Gastroesophageal sphincter (tissue), 3 donors: ENCODE results near the gene ACACB.

Experiments
- EP300 ChIP-seq: sonication (generic); formaldehyde crosslinking; IDR thresholded peaks from one replicate; pipeline ENCODE4 v1.6.1; 2017; ENCODE audit warnings: antibody characterized with exemption, mild to moderate bottlenecking
- POLR2A ChIP-seq, 2 donors: fragments of 450-650 bp; IDR thresholded peaks; one replicate each; pipeline ENCODE4 v1.6.1; 2017; ENCODE audit warnings: antibody characterized with exemption in 2 of 2, mild to moderate bottlenecking in 2 of 2, moderate library complexity in 1 of 2
- TF ChIP-seq, protein P1 (sequence below), 4 experiments: fragments of 200-600 bp in 2 of 4; fragments of 450-650 bp in 2 of 4; sonication (generic) in 1 of 4; IDR thresholded peaks; one replicate each; pipeline ENCODE4 v1.5.1; 2017 to 2019; ENCODE audit warnings: antibody characterized with exemption in 4 of 4, mild to moderate bottlenecking in 2 of 4, moderate library complexity in 2 of 4

DNA sequence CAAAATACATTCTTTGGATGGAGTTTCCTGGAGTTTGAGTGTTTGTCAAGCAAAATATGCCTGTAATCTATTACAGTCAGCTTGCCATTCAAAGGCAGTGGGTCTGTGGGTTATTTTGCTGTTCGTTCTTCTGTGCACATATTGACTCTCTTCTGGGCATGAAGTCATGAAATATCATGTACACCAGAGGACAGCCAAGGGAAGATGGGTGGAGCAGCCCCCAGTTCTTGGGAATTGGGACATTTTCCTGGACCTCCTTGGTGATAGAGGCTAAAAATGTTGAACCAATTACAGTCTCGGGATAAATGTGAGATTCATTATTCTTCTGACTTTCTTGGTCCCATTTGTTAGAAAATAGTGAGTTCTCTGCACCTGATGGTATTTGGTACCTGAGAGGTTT is 103.6 kb downstream of the ACACB start:
- TF ChIP-seq EP300 (no peak), POLR2A (IDR thresholded peaks at IDR 0.05) (no peak)
- TF ChIP-seq, protein P1, sequence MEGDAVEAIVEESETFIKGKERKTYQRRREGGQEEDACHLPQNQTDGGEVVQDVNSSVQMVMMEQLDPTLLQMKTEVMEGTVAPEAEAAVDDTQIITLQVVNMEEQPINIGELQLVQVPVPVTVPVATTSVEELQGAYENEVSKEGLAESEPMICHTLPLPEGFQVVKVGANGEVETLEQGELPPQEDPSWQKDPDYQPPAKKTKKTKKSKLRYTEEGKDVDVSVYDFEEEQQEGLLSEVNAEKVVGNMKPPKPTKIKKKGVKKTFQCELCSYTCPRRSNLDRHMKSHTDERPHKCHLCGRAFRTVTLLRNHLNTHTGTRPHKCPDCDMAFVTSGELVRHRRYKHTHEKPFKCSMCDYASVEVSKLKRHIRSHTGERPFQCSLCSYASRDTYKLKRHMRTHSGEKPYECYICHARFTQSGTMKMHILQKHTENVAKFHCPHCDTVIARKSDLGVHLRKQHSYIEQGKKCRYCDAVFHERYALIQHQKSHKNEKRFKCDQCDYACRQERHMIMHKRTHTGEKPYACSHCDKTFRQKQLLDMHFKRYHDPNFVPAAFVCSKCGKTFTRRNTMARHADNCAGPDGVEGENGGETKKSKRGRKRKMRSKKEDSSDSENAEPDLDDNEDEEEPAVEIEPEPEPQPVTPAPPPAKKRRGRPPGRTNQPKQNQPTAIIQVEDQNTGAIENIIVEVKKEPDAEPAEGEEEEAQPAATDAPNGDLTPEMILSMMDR (IDR thresholded peaks at IDR 0.05), result no peak
